ENCODE measurements around the gene SH3BP5. TPM values are rescaled to one million over a fixed set of nuclear protein-coding genes. Genes with fewer than 3 reads are reported as not detected.

Gene SH3BP5
- total RNA-seq, 1 donor from 2014 or later, result 80.5 TPM

DNA sequence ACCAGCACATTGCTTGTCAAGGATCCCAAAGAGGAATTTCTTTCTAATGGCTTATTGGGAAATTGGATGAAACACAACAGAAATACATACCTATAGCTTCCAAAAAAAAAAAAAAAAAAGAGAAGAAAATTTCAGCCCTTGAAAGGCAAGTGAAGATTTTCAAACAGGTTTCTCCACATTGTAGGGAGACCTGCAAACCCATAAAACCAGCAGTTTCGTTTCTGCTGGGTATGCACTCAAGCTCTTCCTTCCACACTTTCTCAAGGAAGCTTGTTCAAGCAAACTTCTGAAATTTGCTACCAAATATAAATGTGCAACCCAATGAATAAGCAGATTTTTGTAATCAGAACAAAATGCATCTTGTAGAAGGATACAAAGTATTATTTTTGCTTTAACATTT lies 15.9 kb upstream of the SH3BP5 start:
- H3K27me3 Mint-ChIP-seq (ENCODE audit: low read depth), result no peaks in the 10 kb centered on the region
- no peak overlapping the region for H3K4me3 Mint-ChIP-seq
- no peak for TF ChIP-seq CTCF (IDR thresholded peaks at IDR 0.05; ENCODE audit: unreplicated experiment)
- peaks cover 25% of the 10 kb centered on the region for H3K9me3 Mint-ChIP-seq
- peaks cover 9% of the 10 kb centered on the region for H3K4me1 Mint-ChIP-seq
- DNase-seq (ENCODE audit: low spot score in 2 of 2, unreplicated experiment in 2 of 2), result no peak
- H3K27ac Mint-ChIP-seq, result peak overlapping the region; percentile 75
- peaks cover 5% of the 10 kb centered on the region for H3K36me3 Mint-ChIP-seq

- peaks cover 9% of the 10 kb centered on the region for H3K4me1 Mint-ChIP-seq
- no peak for TF ChIP-seq CTCF (IDR thresholded peaks at IDR 0.05; ENCODE audit: unreplicated experiment)
- peaks cover 5% of the 10 kb centered on the region for H3K36me3 Mint-ChIP-seq
- no peak for DNase-seq (ENCODE audit: low spot score in 2 of 2, unreplicated experiment in 2 of 2)
- peak overlapping the region; percentile 80 for H3K27ac Mint-ChIP-seq
- no peak overlapping the region for H3K4me3 Mint-ChIP-seq
- peaks cover 26% of the 10 kb centered on the region for H3K9me3 Mint-ChIP-seq
- no peaks in the 10 kb centered on the region for H3K27me3 Mint-ChIP-seq (ENCODE audit: low read depth)
These were observed 15.3 kb upstream of the SH3BP5 start for GRCh38 chr3:15347737-15348110.

- no peak overlapping the region for H3K4me3 Mint-ChIP-seq
- H3K4me1 Mint-ChIP-seq, result peaks cover 9% of the 10 kb centered on the region
- H3K27ac Mint-ChIP-seq, result no peak overlapping the region
- no peaks in the 10 kb centered on the region for H3K27me3 Mint-ChIP-seq (ENCODE audit: low read depth)
- peaks cover 22% of the 10 kb centered on the region for H3K9me3 Mint-ChIP-seq
- no peak for DNase-seq (ENCODE audit: low spot score in 2 of 2, unreplicated experiment in 2 of 2)
- no peak for TF ChIP-seq CTCF (IDR thresholded peaks at IDR 0.05; ENCODE audit: unreplicated experiment)
- peaks cover 5% of the 10 kb centered on the region for H3K36me3 Mint-ChIP-seq
These were observed 14.8 kb upstream of the SH3BP5 start for GRCh38 chr3:15347063-15347736.

- no peak for TF ChIP-seq CTCF (IDR thresholded peaks at IDR 0.05; ENCODE audit: unreplicated experiment)
- peaks cover 9% of the 10 kb centered on the region for H3K4me1 Mint-ChIP-seq
- no peak for DNase-seq (ENCODE audit: low spot score in 2 of 2, unreplicated experiment in 2 of 2)
- H3K27me3 Mint-ChIP-seq (ENCODE audit: low read depth), result no peaks in the 10 kb centered on the region
- no peak overlapping the region for H3K27ac Mint-ChIP-seq
- H3K9me3 Mint-ChIP-seq, result peaks cover 17% of the 10 kb centered on the region
- H3K36me3 Mint-ChIP-seq, result peaks cover 5% of the 10 kb centered on the region
- H3K4me3 Mint-ChIP-seq, result no peak overlapping the region
These were observed 14.1 kb upstream of the SH3BP5 start for GRCh38 chr3:15346516-15346915.

DNA sequence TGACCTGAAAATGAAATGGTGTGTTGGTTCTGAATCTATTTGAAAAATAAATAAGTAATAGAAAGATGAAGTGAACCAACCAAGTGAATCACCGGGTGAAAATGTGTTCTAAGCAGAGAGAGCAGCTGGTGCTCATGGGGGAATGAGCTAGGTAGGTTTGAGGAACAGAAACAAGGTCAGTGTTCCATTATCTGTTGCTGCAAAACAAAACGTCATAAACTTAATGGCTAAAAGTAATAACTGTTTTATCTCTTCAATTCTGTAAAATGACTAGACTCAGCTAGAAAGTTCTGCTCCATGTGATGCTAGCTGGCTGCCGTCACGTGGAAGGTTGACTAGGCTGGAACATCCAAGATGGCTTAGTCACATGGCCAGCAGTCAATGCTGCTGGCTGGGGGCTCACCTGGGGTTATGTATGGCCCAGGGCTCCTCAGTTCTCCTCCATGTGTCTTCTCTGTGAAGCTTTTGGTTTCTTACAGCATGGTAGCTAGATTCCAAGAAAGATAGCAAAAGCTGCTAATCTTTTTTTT lies 13.3 kb upstream of the SH3BP5 start:
- Mint-ChIP-seq H3K4me1 (peaks cover 11% of the 10 kb centered on the region), H3K27ac (no peak overlapping the region), H3K36me3 (peaks cover 5% of the 10 kb centered on the region)

More for the DNA sequence above, 13.3 kb upstream of the SH3BP5 start:
- TF ChIP-seq CTCF (IDR thresholded peaks at IDR 0.05; ENCODE audit: unreplicated experiment), result no peak
- Mint-ChIP-seq H3K9me3 (peaks cover 16% of the 10 kb centered on the region), H3K27me3 (ENCODE audit: low read depth) (no peaks in the 10 kb centered on the region), H3K4me3 (no peak overlapping the region)
- no peak for DNase-seq (ENCODE audit: low spot score in 2 of 2, unreplicated experiment in 2 of 2)

Measured in mesothelial cell of epicardium (in vitro differentiated cells).